Measurements from ENCODE around the gene PDE2A.

Gene PDE2A

GRCh38 chr11:72716290-72716689, 42.1 kb upstream of the PDE2A start:
- peaks cover 26% of the 10 kb centered on the region for H3K36me3 ChIP-seq (ENCODE audit: control insufficient read depth, insufficient read depth, low read length, severe bottlenecking)
- DNase-seq (ENCODE audit: low read depth), result no peak
- peaks cover 39% of the 10 kb centered on the region for H3K4me1 ChIP-seq (ENCODE audit: control insufficient read depth, insufficient read depth, low read length)
- no peaks in the 10 kb centered on the region for H3K27me3 ChIP-seq (replicated peaks; ENCODE audit: control insufficient read depth, insufficient read depth, low read length)
- H3K4me3 ChIP-seq (ENCODE audit: low read length), result no peak overlapping the region
- H3K9me3 ChIP-seq (ENCODE audit: control insufficient read depth, low read length), result no peaks in the 10 kb centered on the region
- no peak overlapping the region for H3K9ac ChIP-seq (ENCODE audit: low read length)

- H3K4me3 ChIP-seq (ENCODE audit: low read length), result no peak overlapping the region
- DNase-seq (ENCODE audit: low read depth), result no peak
- peaks cover 53% of the 10 kb centered on the region for H3K36me3 ChIP-seq (ENCODE audit: control insufficient read depth, insufficient read depth, low read length, severe bottlenecking)
- no peaks in the 10 kb centered on the region for H3K27me3 ChIP-seq (replicated peaks; ENCODE audit: control insufficient read depth, insufficient read depth, low read length)
- no peaks in the 10 kb centered on the region for H3K9me3 ChIP-seq (ENCODE audit: control insufficient read depth, low read length)
- H3K9ac ChIP-seq (ENCODE audit: low read length), result peak overlapping the region; percentile 33
- H3K4me1 ChIP-seq (ENCODE audit: control insufficient read depth, insufficient read depth, low read length), result peaks cover 8% of the 10 kb centered on the region
Measured at GRCh38 chr11:72712841-72713240, 38.6 kb upstream of the PDE2A start.

- Histone ChIP-seq H3K9ac (ENCODE audit: low read length) (peak overlapping the region; percentile 33), H3K9me3 (ENCODE audit: control insufficient read depth, low read length) (no peaks in the 10 kb centered on the region), H3K4me1 (ENCODE audit: control insufficient read depth, insufficient read depth, low read length) (peaks cover 8% of the 10 kb centered on the region), H3K36me3 (ENCODE audit: control insufficient read depth, insufficient read depth, low read length, severe bottlenecking) (peaks cover 54% of the 10 kb centered on the region), H3K4me3 (ENCODE audit: low read length) (no peak overlapping the region), H3K27me3 (replicated peaks; ENCODE audit: control insufficient read depth, insufficient read depth, low read length) (no peaks in the 10 kb centered on the region)
- no peak for DNase-seq (ENCODE audit: low read depth)
Measured at GRCh38 chr11:72712168-72712751, 38.0 kb upstream of the PDE2A start.

GRCh38 chr11:72711141-72711540, 36.9 kb upstream of the PDE2A start:
- H3K9ac ChIP-seq (ENCODE audit: low read length), result no peak overlapping the region
- peaks cover 8% of the 10 kb centered on the region for H3K4me1 ChIP-seq (ENCODE audit: control insufficient read depth, insufficient read depth, low read length)
- no peaks in the 10 kb centered on the region for H3K9me3 ChIP-seq (ENCODE audit: control insufficient read depth, low read length)
- H3K36me3 ChIP-seq (ENCODE audit: control insufficient read depth, insufficient read depth, low read length, severe bottlenecking), result peaks cover 54% of the 10 kb centered on the region
- no peaks in the 10 kb centered on the region for H3K27me3 ChIP-seq (replicated peaks; ENCODE audit: control insufficient read depth, insufficient read depth, low read length)
- H3K4me3 ChIP-seq (ENCODE audit: low read length), result no peak overlapping the region
- DNase-seq (ENCODE audit: low read depth), result no peak

GRCh38 chr11:72710278-72710677, 36.1 kb upstream of the PDE2A start:
- Histone ChIP-seq H3K4me3 (ENCODE audit: low read length) (no peak overlapping the region), H3K9me3 (ENCODE audit: control insufficient read depth, low read length) (no peaks in the 10 kb centered on the region), H3K36me3 (ENCODE audit: control insufficient read depth, insufficient read depth, low read length, severe bottlenecking) (peaks cover 62% of the 10 kb centered on the region), H3K4me1 (ENCODE audit: control insufficient read depth, insufficient read depth, low read length) (peaks cover 8% of the 10 kb centered on the region), H3K9ac (ENCODE audit: low read length) (no peak overlapping the region), H3K27me3 (replicated peaks; ENCODE audit: control insufficient read depth, insufficient read depth, low read length) (no peaks in the 10 kb centered on the region)
- DNase-seq (ENCODE audit: low read depth), result no peak

GRCh38 chr11:72709478-72710238, 35.4 kb upstream of the PDE2A start:
- Histone ChIP-seq H3K9me3 (ENCODE audit: control insufficient read depth, low read length) (no peaks in the 10 kb centered on the region), H3K27me3 (replicated peaks; ENCODE audit: control insufficient read depth, insufficient read depth, low read length) (no peaks in the 10 kb centered on the region), H3K9ac (ENCODE audit: low read length) (no peak overlapping the region), H3K4me1 (ENCODE audit: control insufficient read depth, insufficient read depth, low read length) (peaks cover 10% of the 10 kb centered on the region), H3K4me3 (ENCODE audit: low read length) (no peak overlapping the region), H3K36me3 (ENCODE audit: control insufficient read depth, insufficient read depth, low read length, severe bottlenecking) (peaks cover 68% of the 10 kb centered on the region)
- DNase-seq (ENCODE audit: low read depth), result no peak

- peaks cover 26% of the 10 kb centered on the region for H3K4me1 ChIP-seq (ENCODE audit: control insufficient read depth, insufficient read depth, low read length)
Measured at GRCh38 chr11:72707032-72707431, 32.8 kb upstream of the PDE2A start.

GRCh38 chr11:72706579-72706978, 32.4 kb upstream of the PDE2A start:
- peaks cover 26% of the 10 kb centered on the region for H3K4me1 ChIP-seq (ENCODE audit: control insufficient read depth, insufficient read depth, low read length)
- no peak overlapping the region for H3K9ac ChIP-seq (ENCODE audit: low read length)
- H3K4me3 ChIP-seq (ENCODE audit: low read length), result no peak overlapping the region
- no peaks in the 10 kb centered on the region for H3K9me3 ChIP-seq (ENCODE audit: control insufficient read depth, low read length)
- no peaks in the 10 kb centered on the region for H3K27me3 ChIP-seq (replicated peaks; ENCODE audit: control insufficient read depth, insufficient read depth, low read length)
- no peak for DNase-seq (ENCODE audit: low read depth)
- H3K36me3 ChIP-seq (ENCODE audit: control insufficient read depth, insufficient read depth, low read length, severe bottlenecking), result peaks cover 80% of the 10 kb centered on the region

More at GRCh38 chr11:72707032-72707431, 32.8 kb upstream of the PDE2A start:
- Histone ChIP-seq H3K9ac (ENCODE audit: low read length) (no peak overlapping the region), H3K4me3 (ENCODE audit: low read length) (no peak overlapping the region), H3K27me3 (replicated peaks; ENCODE audit: control insufficient read depth, insufficient read depth, low read length) (no peaks in the 10 kb centered on the region), H3K36me3 (ENCODE audit: control insufficient read depth, insufficient read depth, low read length, severe bottlenecking) (peaks cover 76% of the 10 kb centered on the region), H3K9me3 (ENCODE audit: control insufficient read depth, low read length) (no peaks in the 10 kb centered on the region)
- DNase-seq (ENCODE audit: low read depth), result no peak

GRCh38 chr11:72705442-72706365, 31.5 kb upstream of the PDE2A start:
- no peaks in the 10 kb centered on the region for H3K27me3 ChIP-seq (replicated peaks; ENCODE audit: control insufficient read depth, insufficient read depth, low read length)
- H3K9ac ChIP-seq (ENCODE audit: low read length), result no peak overlapping the region
- H3K4me3 ChIP-seq (ENCODE audit: low read length), result no peak overlapping the region
- peaks cover 26% of the 10 kb centered on the region for H3K4me1 ChIP-seq (ENCODE audit: control insufficient read depth, insufficient read depth, low read length)
- no peak for DNase-seq (ENCODE audit: low read depth)
- H3K9me3 ChIP-seq (ENCODE audit: control insufficient read depth, low read length), result no peaks in the 10 kb centered on the region
- peaks cover 80% of the 10 kb centered on the region for H3K36me3 ChIP-seq (ENCODE audit: control insufficient read depth, insufficient read depth, low read length, severe bottlenecking)

GRCh38 chr11:72704783-72705265, 30.6 kb upstream of the PDE2A start:
- Histone ChIP-seq H3K4me3 (ENCODE audit: low read length) (no peak overlapping the region), H3K36me3 (ENCODE audit: control insufficient read depth, insufficient read depth, low read length, severe bottlenecking) (peaks cover 80% of the 10 kb centered on the region), H3K9ac (ENCODE audit: low read length) (no peak overlapping the region), H3K4me1 (ENCODE audit: control insufficient read depth, insufficient read depth, low read length) (peaks cover 33% of the 10 kb centered on the region), H3K27me3 (replicated peaks; ENCODE audit: control insufficient read depth, insufficient read depth, low read length) (no peaks in the 10 kb centered on the region), H3K9me3 (ENCODE audit: control insufficient read depth, low read length) (no peaks in the 10 kb centered on the region)
- no peak for DNase-seq (ENCODE audit: low read depth)
